GM12892 (cell line): ENCODE measurements around the gene FOXD4L1.
"Not testable (repeated sequence)": the region's sequence is repeated elsewhere in the genome, so short reads cannot be mapped to it uniquely, and the experiment has no call there.

Experiments used
- DNase-seq: peaks from one replicate; pipeline ENCODE4 v3.0.0; 2011; ENCODE audit not compliant: insufficient read length
- FAIRE-seq: peaks from 2 replicates; lab custom pipeline; 2011; peaks lifted over from hg19 to GRCh38; lab: Jason Lieb, UNC

Gene FOXD4L1

DNA sequence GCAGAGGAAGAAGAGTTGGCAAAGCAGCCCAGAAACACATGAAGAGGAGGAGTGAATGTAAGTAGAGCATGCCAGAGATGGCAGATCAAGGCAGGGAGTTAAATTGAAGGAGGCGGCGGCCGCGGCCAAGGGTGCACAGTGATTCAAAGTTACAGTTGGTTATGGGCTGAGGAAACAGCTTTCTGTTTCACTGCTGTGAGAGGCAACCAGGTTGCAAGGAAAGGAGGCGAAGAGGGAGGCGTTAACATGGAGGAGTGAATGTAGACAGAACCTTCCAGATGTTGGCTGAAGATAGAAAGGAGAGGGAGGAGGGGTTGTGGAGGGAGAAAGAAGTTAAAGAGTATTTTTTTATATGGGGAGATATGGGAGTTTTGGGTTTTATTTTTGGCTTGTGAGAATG lies 22.4 kb downstream of the FOXD4L1 start:
- not testable (repeated sequence) for DNase-seq, FAIRE-seq

DNA sequence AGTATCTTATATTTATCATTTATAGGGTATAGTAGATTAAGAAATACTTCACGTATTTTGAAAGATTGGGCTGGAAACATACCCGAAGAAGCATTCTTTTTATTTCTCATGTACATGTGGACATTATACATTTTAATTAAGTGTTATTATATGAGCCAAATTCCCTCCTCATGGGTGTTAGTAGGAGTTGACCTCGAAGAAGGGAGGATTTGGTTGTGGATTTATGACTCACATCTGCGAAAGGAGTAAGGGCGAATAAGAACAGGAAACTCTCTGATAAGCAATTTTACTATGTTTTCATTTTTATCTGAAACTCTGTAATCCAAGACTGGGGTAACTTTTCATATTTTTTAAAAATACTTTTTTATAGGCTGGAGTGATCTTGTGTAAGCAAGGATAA lies 23.0 kb downstream of the FOXD4L1 start:
- not testable (repeated sequence) for DNase-seq

DNA sequence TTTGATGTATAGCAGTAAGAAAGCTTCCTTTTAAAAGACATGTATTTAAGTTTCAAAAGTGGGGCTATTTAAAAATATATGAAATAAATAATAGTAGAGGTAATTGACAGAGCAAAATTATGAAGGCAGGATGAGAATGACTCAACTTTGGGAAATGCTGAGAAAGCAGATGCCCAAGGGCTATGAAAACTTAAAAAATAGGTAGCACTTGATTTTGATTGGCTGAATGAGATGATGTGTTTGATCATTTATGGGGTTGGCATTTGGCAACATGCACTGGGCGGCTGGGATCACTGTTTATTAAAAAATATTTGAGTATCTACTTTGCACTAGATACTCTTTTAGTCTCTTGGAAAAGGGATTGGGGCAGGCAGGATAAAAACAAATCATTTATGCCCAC lies 26.5 kb downstream of the FOXD4L1 start:
- not testable (repeated sequence) for FAIRE-seq, DNase-seq

More for the DNA sequence above, 23.0 kb downstream of the FOXD4L1 start:
- not testable (repeated sequence) for FAIRE-seq

GRCh38 chr2:113527350-113528045 lies 29.0 kb downstream of the FOXD4L1 start:
- not testable (repeated sequence) for DNase-seq

DNA sequence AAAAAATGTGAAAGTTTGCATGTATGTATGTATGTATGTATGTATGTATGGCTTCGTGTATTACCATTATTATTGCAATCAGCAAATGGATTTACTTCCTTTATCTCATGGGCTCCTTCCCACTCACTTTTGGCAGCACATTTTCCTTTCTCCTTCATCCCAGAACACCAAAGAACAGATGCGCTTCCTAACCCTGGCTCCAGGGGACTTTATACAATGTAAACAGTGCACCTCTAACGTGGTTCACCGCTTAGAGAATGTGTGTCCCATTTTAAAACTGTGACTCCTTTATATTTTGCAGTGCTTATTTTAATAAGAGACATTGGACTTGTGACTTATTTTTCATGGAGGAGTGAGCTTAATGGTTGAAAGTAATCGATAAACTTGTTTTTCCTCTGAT lies 29.7 kb downstream of the FOXD4L1 start:
- not testable (repeated sequence) for DNase-seq, FAIRE-seq

More at GRCh38 chr2:113527350-113528045, 29.0 kb downstream of the FOXD4L1 start:
- FAIRE-seq, result not testable (repeated sequence)

DNA sequence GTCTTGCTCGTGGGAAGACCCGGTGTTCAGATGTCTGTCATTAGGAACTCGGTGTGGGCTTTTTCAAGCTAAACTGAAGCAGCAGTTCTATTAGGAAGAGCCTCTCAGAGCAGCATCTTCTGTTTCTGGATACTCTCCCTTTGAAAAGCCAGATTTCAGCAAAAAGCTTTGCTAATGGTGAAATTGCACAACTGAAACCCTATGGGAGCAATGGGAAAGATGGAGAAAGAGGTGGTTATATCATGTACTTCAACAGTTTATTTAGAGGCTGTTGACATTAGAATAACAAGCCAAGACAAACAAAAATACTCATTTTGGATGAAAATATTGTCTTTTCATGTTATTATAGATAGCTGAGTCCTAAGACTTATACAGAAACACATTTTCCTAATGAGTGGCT lies 30.4 kb downstream of the FOXD4L1 start:
- not testable (repeated sequence) for DNase-seq, FAIRE-seq

GRCh38 chr2:113532991-113533390 lies 34.5 kb downstream of the FOXD4L1 start:
- DNase-seq, FAIRE-seq: not testable (repeated sequence)

DNA sequence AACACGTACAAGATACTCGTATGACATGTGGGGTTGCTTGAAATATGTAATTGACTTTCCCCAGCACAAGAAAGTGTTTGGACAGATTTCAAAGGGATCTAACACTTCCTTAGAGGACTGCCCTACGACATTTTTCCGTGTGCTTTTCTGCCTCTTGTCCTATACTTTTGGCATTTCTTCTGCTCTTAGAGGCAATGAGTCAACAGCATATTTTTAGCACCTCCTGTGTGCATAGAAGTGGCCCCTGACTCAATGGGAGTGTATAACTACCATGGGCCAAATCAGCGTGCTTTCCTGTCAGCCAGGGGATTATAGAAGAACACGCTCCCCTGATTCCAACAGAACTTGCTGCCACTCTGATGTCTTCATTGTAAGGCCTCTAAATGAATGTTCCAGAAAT lies 38.1 kb downstream of the FOXD4L1 start:
- not testable (repeated sequence) for DNase-seq, FAIRE-seq

GRCh38 chr2:113540834-113541203 lies 42.4 kb downstream of the FOXD4L1 start:
- DNase-seq, FAIRE-seq: not testable (repeated sequence)

GRCh38 chr2:113541204-113541975 lies 42.9 kb downstream of the FOXD4L1 start:
- not testable (repeated sequence) for DNase-seq, FAIRE-seq

DNA sequence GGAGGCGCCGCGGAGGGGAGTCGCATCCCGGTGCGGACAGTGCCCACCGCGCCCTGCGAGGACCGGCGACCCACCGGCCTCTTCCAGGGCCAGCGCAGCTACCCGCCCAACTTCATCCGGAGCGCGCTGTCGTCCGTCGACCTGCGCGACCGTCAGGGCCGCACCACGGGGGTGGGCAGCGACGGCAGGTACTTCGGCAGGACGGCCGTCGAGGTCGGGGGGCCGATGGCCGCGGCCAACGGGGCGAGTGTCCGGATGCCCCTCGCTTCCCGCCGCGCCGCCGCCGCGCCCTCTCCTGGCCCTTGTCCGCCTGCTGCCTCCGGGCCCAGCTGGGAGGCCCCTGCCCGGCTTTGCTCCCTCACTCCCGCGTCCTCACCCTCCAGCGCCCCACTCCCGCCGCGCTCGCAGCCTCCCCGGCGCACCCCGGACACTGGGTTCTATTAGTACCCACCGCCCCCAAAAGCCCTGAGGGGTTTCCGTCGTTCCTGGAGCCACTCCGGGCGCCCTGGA lies 43.6 kb downstream of the FOXD4L1 start:
- FAIRE-seq, DNase-seq: not testable (repeated sequence)

- not testable (repeated sequence) for DNase-seq, FAIRE-seq
These were observed 44.1 kb downstream of the FOXD4L1 start for GRCh38 chr2:113542529-113542928.
